Stimulated activated CD8-positive, alpha-beta memory T cell treated with anti-CD3 and anti-CD28 coated beads, Interleukin-7, amount 100 ng/mL, for 24 hours (primary cell): ENCODE results near the gene MYL12A.
"Not testable (repeated sequence)": the region's sequence is repeated elsewhere in the genome, so short reads cannot be mapped to it uniquely, and the experiment has no call there.

Experiments
- DNase-seq: peaks from one replicate; pipeline ENCODE4 v3.0.0-alpha.2; 2020; ENCODE audit warnings: low read depth

MYL12A gene

DNA sequence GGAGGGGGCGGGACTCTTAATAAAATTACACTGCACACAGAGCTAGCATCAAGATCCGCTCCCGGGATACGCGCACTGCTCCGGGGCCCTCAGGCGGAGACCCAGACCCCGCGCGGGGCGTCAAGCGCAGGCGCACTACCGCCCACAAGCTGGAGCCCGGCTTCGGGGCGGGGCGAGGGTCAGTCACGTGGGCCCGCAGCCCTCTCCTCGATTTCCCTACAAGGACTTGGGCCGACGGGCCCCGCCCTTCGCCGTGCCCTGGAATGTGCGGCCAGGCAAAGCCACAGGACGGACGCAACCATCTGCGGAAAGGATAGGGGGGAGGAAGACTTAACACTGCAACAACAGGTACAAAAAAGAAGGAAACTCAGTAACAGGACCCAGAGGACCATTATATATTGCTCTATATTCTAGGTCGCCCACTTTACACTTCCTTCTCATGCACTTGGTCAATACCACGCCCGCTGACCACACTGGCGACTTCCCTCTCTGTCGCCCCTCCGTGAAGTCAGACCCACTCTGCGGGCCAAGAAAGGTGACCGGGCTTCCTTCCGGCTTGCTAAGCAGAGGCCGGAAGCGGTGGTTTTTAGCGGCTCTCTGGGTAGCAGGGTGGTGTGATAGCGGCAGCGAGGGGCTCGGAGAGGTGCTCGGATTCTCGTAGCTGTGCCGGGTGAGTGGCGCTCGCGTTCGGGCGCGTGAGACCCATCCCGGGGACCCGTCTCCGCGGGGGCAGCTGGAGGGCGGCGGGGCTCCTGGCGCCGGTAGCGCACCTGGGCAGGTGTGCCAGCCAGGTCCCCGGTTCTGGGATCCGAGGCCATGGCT, at the start of gene MYL12A:
Gene MYL12A (plus strand): TSS at position 562 of the 822 bp plus-strand sequence. CDS start 5,447 bp downstream, outside the sequence.
- peak; percentile 84 for DNase-seq

GRCh38 chr18:3198260-3198860, 49.2 kb upstream of the MYL12A start:
- not testable (repeated sequence) for DNase-seq

GRCh38 chr18:3199942-3200645, 47.5 kb upstream of the MYL12A start:
- DNase-seq: no peak

DNA sequence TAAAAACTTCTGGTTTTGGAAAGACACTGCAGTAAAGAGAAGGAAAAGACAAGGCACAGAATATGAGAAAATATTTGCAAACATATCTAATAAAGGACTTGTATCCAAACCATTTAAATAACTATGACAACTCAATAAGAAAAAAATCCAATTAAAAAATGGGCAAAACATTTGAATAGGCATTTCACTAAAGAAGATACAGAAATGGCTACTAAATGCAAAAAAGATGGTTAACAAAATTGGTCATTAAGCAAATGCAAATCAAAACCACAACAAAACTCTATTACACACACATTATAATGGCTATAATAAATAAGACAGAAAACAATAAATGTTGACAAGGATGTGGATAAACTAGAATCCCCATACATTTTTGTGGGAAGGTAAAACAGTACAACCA, 42.4 kb upstream of the MYL12A start:
- DNase-seq: no peak

GRCh38 chr18:3207565-3207964, 40.0 kb upstream of the MYL12A start:
- no peak for DNase-seq

GRCh38 chr18:3209859-3210569, 37.6 kb upstream of the MYL12A start:
- no peak for DNase-seq

- DNase-seq: no peak
These were observed 36.2 kb upstream of the MYL12A start for GRCh38 chr18:3211236-3211992.

- no peak for DNase-seq
These were observed 34.9 kb upstream of the MYL12A start for GRCh38 chr18:3212657-3213056.

- DNase-seq: no peak
These were observed 34.1 kb upstream of the MYL12A start for GRCh38 chr18:3213300-3214059.

GRCh38 chr18:3214855-3215637, 32.6 kb upstream of the MYL12A start:
- no peak for DNase-seq

GRCh38 chr18:3216987-3217386, 30.6 kb upstream of the MYL12A start:
- DNase-seq: no peak

DNA sequence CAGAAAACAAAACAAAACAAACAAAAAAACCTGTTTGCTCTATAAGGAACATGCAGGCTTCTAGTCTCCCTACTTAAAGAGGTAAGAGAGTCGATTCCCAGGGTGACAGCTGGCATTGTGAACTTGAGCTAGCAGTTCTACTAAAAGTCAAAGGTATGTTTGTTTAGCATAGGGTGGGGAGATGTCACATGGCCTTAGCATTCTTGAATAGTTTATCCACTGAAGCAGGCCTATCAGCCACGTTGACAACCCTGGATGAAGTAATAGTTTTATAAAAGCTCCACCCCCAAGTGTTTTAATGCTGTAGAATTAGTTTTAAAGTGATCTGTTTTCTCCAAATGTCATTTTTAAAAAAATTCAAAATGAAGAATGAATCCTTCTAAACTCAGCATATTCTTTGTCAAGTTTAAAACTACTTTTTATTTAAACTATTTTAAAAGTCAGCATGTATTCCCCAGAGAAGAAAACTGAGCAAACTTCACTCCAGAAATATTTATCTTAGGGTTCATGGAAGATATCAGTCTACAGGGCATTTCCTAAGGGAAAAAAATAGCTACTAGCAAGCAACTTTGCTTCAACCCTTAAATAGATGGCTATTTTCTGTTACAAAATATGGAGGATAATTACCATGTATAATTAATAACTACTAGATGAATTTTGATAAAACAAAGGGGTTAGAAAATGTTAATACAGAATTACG, 29.5 kb upstream of the MYL12A start:
- DNase-seq: no peak

- DNase-seq: no peak
These were observed 28.8 kb upstream of the MYL12A start for GRCh38 chr18:3218819-3219218.

DNA sequence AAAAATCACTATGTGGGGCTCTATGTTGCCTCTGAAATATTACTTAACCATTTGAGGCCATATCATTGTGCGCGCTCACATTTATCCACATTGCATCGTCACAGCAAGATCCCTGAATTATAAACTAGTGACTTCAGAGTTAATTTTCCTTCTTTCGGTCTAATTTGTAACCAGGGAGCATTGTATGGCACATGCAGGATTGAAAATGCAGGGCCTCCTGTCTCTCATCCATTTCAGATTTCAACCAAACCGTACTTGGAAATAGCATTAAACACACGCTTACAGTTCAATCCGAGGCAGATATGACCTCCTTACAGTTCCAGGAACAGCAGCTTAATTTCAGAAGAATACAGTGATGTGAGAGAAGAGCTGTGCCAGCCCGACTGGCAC, 28.4 kb upstream of the MYL12A start:
- DNase-seq: no peak

- DNase-seq: no peak
These were observed 27.8 kb upstream of the MYL12A start, which contains the start of gene MYOM1 for GRCh38 chr18:3219631-3220335. Gene MYOM1 (minus strand): TSS chr18:3219968. CDS start chr18:3215223, 4,745 bp downstream.

DNA sequence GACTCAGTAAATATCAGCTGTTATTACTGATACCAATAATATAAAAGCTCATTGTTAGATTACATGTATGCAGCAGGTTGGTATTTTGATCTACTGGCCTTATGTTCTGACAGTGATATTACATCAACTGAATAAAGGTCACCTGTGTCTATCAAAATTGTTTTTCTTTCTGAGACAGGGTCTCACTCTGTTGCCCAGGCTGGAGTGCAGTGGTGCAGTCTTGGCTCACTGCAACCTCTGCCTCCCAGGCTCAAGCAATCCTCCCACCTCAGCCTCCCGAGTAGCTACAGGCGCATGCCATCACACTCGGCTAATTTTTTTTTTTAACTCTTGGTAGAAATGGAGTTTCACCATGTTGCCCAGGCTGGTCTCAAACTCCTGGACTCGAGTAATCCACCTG, 26.7 kb upstream of the MYL12A start:
- not testable (repeated sequence) for DNase-seq

DNA sequence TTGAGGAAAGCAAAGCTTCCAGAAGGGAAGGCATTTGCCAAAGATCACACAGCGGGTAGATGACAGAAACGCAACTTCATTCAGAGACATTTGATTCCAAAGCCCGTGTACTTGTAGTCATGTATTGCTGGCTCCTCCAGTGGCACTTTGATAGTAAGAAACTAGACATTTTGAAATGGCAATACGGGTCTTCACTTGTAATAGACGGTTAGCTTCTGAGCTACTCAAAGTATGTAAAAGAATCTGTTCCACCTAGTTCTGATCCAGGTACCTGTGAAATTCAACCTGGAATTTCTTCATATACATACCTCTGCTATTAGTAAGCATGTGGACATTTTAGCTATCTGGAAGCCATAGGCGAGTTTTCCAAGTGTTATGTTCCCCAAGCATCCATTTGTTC, 26.1 kb upstream of the MYL12A start:
- DNase-seq: no peak

DNA sequence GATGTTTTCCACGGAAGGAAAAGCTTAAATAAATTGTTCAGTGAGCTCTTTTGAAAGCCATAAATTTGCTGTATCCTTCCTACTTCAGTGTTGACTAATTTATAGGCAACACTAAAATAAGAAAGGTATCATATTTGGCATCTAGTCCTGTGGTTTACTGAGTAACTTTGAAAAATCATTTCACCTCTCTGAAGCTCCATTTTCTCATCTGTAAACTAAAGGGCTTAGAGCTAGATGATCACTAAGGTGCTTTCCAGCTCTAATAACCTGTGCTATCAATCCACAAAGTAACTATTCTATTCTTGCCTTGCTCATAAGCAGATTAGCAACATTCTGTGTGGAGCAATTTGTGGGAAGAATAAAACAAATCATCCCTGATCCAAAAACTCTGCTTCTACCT, 24.2 kb upstream of the MYL12A start:
- no peak for DNase-seq

DNA sequence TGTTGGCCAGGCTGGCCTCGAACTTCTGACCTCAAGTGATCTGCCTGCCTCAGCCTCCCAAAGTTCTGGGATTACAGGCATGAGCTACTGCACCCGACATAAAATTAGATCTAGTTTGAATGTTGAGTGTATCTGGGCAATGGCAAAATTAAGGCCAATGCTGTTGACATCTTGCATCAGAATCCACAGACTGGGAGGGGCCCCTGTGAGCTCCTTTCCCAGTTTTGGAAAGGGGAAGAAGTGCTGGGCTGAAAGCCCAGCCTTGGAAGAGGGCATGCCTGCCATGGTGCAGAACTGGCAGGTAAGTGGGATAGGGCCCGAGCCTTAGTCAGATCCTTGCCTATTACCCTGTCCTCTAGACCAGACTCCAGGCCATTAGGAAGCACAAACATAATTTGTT, 23.4 kb upstream of the MYL12A start:
- no peak for DNase-seq
